HG02970 (cell line): ENCODE data around the gene GSTM5.
"Not testable (repeated sequence)": the region's sequence is repeated elsewhere in the genome, so short reads cannot be mapped to it uniquely, and the experiment has no call there.

Experiments
- ATAC-seq: cut with Tn5 transposase; IDR thresholded peaks from one replicate; pipeline ENCODE4 v1.9.1; 2021; ENCODE audit warnings: mild to moderate bottlenecking, moderate library complexity, moderate number of reproducible peaks; ENCODE audit not compliant: unreplicated experiment, low FRiP score

Gene GSTM5

DNA sequence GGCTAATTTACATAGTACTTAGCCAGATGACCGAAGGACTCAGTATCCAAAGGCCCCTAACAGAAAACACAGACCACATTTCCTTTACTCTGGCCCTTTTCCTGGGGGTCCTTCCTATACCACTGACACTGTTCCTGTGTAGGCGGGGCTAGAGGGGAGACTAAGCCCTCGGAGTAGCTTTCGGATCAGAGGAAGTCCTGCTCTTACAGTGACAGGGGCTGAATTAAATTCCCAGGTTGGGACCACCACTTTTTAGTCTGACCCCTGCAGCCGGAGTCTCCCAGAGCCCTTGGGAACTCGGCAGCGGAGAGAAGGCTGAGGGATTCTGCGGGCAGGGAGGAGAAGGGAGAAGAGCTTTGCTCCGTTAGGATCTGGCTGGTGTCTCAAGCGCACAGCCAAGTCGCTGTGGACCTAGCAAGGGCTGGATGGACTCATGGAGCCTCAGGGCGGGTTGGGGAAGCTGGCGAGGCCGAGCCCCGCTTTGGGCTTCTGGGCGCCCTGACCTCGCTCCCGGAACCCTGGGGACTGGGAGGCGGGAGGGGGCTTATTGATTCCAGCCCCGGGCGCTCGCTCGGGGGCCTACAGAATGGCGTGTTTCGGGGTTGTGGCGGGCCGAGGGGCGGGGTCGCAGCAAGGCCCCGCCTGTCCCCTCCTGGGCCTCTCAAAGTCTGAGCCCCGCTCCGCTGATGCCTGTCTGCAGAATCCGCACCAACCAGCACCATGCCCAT lies at the start of gene GSTM5:
Gene GSTM5 (plus strand): TSS at position 659 of the 728 bp plus-strand sequence. CDS start 62 bp downstream, at position 721.
- ATAC-seq: not testable (repeated sequence)

DNA sequence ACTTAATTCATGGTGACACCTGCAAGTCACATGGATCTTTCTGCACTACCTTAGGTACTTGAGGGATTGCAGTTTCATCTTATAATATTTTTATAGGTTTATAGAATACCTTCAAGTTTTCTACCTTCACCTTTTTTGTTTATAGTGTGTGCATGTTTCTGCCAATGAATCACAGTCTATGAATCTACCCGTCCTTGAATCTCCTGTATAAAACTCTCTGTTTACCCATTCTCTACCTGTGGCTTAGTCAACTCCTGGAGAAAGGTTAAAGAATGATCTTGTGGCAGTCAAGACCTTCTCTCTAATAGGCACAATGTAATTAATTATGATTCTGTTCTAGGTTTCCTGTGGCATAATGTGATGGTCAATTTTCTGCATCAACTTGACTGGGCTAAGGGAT lies 47.4 kb upstream of the GSTM5 start:
- ATAC-seq: no peak

DNA sequence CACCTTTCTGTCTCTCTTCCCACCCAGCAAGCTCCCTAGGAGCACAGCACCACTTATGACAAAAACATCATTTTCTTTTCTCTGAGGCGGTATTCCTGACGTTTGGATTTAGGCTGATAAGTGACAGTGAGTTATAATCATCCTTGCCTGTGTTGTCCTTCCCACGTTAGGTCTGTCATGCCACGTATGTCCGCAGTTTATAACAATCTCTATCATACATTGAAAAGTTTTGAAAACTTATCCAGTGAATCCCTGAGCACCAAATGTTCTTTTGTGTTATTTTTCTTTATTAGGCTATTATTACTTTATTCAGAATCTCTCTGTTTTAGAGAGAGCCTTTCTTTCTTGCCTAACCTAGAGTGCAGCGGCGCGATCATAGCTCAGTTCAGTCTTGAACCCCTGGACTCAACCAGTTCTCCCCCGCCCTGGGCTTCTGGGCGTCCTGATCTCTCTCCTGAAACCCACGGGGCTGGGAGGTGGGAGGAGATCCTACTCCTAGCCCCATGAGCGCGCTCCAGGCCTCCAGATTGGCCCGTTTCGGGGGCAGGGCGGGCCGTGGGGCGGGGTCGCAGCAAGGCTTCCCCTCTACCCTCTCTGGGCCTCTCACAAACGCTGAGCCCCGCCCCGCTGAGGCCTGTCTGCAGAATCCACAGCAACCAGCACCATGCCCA lies 44.5 kb upstream of the GSTM5 start, which contains the start of gene GSTM2:
Gene GSTM2 (plus strand): TSS at position 606 of the 671 bp plus-strand sequence. CDS start 59 bp downstream, at position 665.
- ATAC-seq: no peak

DNA sequence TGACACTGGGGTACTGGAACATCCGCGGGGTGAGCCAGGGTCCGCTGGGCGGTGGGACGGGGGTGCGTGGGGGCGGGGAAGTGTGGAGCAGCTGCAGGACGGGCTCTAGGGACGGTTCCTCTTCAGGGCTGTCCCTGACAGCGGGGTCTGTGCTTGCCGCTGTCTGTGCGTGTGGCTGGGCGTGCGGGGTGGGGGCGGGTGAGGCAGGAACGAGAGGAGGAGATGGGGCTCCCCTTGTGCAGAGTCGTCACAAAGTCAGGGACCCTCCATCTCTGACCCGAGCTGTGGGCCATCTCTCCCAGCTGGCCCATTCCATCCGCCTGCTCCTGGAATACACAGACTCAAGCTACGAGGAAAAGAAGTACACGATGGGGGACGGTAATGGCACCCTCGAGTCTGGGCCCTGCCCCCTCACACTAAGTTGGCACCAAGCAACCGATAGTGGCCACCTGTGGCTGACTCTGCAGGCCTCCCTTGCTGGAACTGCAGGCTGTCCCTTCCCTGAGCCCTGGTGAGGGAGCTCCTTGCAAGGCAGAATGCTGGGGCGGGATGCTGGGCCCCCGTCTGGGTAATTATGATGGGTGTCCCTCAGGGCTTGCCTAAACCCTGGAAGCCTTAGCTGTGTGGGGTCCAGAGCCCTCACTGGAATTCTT lies 43.8 kb upstream of the GSTM5 start:
- no peak for ATAC-seq

DNA sequence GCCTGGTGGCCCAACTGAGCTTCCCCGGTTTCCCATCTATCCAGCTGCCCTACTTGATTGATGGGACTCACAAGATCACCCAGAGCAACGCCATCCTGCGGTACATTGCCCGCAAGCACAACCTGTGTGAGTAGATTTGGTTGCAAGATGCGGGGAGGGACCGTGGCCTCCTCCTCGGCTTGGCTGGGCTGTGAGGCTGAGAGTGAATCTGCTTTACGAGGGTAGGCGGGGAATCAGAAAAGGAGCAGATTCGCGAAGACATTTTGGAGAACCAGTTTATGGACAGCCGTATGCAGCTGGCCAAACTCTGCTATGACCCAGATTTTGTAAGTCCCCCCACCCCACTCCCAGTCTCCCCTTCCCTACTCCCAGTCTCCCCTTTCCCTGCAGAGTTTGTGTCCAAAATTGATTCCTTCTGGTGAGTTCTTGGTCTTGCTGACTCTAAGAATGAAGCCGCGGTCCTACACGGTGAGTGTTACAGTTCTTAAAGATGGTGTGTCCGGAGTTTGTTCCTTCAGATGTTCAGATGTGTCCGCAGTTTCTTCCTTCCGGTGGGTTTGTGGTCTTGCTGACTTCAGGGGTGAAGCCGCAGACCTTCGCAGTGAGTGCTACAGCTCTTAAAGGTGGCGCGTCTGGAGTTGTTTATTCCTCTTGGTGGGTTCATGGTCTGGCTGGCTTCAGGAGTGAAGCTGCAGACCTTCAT lies 42.7 kb upstream of the GSTM5 start:
- no peak for ATAC-seq

DNA sequence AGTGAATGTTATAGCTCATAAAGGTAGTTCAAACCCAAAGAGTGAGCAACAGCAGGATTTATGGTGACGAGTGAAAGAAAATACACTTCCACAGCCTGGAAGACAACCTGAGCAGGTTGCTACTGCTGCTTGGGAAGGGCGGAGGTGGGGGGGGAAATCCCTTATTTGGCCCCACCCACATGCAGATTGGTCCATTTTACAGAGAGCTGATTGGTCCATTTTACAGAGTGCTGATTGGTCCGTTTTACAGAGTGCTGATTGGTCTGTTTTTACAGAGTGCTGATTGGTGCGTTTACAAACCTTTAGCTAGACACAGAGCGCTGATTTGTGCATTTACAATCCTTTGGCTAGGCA lies 42.1 kb upstream of the GSTM5 start:
- not testable (repeated sequence) for ATAC-seq

DNA sequence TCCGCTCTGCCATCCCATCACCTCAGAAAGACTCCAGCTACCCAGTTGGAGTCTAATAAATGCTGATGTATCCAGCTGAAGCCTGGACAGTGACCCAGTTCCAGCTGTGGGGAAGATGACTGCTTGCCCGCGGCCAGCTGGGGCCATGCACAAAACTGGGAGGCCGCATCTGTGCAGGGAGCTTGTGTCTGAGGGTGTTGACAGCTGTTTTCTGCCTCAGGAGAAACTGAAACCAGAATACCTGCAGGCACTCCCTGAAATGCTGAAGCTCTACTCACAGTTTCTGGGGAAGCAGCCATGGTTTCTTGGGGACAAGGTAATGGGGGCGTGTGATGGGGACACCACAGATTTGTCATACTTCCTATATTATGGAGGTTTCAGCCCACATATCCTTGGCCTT lies 41.0 kb upstream of the GSTM5 start:
- ATAC-seq: no peak

DNA sequence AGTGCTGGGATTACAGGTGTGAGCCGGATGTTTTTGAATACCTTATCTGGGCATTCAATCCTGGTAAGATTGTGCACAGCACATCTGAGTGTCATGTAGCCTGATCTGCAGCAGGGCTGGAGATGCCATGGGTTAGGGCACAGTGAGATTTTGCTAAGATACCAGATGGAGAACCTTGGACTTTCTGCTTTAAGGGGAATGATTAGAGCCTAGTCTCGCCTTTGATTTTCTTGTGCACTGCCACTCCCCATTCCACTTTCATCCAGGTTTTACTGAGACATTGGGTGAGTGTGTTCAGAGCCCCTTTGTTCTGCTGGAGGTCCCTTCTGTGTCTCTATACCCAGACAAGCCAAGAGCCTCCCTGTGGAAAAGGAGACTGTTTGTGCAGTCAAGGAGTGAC lies 38.2 kb upstream of the GSTM5 start:
- not testable (repeated sequence) for ATAC-seq

DNA sequence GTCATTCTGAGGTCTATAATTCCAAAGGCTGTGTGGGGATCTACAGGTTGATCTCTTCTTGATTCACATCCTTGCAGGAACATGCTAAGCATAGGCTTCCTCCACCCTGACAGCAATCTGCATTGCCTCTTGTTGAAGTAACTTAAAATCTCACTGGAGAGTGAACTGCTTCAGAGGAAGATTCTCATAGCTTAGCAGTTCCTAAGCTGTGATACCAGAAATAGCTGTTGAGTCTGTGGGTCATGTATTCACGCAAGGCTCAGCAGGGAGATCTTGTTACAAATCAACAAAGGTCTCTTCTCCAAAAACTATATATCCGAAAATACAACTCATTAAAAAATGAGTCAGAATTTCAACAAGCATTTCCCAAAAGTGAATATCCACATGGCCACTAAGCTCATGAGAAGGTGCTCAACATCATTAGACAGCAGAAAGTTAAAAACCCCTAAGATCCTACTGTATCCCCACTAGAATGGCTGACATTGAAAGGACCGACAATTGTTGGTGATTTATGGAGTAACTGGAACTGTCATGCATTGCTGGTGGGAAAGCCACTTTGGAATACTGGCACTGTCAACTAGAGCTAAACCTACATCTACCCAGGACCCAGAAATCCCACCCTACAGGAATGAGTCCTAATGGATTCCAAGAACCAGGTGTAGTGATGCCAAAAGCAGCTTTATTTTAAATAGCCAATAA lies 35.2 kb upstream of the GSTM5 start:
- ATAC-seq: not testable (repeated sequence)

DNA sequence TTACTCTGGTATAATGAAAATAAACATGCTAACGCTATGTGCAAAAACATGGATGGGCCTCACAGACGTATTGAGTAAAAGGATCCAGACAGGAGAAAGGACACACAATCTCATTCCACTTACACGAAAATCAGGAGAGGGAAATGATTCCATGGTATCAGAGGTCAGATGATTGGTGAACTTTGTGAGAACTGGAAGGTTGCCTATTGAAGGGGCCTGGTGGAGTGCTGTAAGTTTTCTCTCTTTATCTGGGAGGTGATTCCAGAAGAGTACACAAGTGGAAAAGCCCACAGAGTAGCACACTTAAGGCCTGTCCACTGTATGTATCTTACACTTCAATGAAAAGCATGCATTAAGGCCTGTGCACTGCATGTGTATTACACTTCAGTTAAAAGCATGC lies 34.6 kb upstream of the GSTM5 start:
- ATAC-seq: no peak

DNA sequence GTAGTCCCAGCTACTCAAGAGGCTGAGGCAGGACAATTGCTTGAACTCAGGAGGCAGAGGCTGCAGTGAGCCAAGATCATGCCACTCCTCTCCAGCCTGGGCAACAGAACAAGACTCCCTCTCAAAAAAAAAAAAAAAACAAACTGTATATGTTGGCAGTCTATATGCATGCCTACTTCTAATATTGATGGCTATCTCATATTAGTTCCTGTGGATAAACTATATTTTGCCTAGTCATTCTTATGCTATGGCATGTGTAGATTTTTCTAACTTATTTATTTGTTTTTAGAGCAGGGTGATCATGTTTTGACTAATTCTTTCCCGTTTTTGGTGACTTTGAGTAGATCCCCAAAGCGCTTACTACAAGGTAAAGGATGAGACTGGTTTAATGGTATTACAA lies 33.4 kb upstream of the GSTM5 start:
- ATAC-seq: not testable (repeated sequence)

DNA sequence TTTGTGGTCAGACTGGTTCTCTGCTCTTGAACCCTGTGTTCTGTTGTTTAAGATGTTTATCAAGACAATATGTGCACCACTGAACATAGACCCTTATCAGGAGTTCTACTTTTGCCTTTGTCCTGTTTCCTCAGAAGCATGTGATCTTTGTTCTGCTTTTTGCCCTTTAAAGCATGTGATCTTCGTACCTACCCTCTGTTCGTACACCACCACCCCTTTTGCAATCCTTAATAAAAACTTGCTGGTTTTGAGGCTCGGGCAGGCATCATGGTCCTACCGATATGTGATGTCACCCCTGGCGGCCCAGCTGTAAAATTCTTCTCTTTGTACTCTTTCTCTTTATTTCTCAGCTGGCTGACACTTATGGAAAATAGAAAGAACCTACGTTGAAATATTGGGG lies 27.3 kb upstream of the GSTM5 start:
- not testable (repeated sequence) for ATAC-seq

DNA sequence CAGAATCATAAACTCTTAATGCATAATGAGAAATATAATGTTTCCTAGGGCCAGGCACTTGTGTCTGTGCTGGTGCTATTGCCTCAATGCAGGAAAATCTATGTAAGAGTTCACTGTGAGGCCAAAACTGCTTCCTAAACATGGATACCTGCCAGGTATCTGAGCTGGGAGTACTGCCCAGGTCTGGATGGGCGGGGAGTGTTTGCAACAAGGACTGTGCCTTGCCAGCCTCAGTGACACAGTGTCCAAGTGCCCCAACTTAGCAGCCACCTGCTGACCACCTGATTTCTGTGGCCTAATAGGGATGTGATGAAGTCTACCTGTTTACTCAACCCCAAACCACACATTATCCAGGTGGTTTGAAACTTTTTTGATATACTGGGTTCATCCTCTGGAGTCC lies 26.7 kb upstream of the GSTM5 start:
- not testable (repeated sequence) for ATAC-seq

DNA sequence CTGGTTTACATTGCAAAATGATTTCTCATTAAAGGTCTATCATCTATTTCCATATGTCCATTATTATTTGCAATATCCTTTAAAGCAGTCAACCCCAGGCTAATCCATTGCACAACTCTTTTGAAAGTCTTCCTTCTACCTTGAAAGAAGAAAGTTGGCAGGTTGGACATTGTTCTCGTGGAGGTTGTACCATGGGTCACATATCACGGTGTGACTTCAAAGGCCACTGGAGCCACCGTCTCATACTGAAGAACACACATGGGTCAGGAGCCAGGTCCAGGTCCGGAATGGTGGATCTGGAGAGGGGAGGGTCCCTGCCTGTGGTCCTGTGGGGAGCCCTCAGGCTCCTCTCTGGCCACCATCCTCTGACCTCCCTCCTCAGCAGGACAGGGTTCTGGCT lies 26.2 kb upstream of the GSTM5 start:
- not testable (repeated sequence) for ATAC-seq

DNA sequence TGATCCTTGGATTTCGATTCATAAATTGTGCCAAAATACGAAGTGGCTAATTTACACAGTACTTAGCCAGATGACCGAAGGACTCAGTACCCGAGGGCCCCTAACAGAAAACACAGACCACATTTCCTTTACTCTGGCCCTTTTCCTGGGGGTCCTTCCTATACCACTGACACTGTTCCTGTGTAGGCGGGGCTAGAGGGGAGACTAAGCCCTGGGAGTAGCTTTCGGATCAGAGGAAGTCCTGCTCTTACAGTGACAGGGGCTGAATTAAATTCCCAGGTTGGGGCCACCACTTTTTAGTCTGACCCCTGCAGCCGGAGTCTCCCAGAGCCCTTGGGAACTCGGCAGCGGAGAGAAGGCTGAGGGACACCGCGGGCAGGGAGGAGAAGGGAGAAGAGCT lies 24.9 kb upstream of the GSTM5 start:
- not testable (repeated sequence) for ATAC-seq

DNA sequence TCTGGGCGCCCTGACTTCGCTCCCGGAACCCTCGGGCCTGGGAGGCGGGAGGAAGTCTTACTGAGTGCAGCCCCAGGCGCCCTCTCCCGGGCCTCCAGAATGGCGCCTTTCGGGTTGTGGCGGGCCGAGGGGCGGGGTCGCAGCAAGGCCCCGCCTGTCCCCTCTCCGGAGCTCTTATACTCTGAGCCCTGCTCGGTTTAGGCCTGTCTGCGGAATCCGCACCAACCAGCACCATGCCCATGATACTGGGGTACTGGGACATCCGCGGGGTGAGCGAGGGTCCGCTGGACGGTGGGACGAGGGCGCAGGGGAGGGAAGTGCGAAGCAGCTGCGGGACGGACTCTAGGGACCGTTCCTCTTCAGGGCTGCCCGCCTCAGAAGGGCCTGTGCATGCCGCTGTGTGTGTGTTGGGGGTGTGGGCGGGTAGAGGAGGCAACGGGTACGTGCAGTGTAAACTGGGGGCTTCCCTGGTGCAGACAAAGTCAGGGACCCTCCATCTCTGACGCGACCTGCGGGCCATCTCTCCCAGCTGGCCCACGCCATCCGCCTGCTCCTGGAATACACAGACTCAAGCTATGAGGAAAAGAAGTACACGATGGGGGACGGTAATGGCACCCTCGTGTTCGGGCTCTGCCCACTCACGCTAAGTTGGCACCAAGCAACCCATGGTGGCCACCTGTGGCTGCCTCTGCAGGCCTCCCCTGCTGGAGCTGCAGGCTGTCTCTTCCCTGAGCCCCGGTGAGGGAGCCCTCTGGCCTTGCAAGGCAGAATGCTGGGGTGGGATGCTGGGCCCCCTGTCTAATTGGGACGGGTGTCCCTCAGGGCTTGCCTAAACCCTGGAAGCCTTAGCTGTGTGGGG lies 24.2 kb upstream of the GSTM5 start, which contains the start of gene GSTM1:
Gene GSTM1 (plus strand): TSS at position 177 of the 859 bp plus-strand sequence. CDS start 57 bp downstream, at position 234.
- no peak for ATAC-seq

DNA sequence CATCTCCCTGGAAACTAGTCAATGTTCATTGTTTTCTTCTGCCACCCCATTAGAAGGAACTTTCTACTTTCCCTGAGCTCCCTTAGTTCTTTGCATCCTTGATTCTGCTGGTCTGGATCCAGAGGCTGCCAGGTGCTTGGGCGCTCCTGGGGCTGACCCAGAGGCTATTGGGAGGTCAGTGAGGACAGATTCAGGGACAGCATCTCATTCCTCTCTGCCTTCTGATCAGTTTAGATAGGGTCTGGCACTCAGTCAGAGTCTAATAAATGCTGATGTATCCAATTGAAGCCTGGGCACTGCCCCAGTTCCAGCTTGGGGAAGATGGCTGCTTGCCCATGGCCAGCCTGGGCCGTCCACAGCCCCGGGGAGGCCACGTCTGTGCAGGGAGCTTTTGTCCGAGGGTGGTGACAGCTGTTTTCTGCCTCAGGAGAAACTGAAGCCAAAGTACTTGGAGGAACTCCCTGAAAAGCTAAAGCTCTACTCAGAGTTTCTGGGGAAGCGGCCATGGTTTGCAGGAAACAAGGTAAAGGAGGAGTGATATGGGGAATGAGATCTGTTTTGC lies 22.1 kb upstream of the GSTM5 start:
- ATAC-seq: no peak

DNA sequence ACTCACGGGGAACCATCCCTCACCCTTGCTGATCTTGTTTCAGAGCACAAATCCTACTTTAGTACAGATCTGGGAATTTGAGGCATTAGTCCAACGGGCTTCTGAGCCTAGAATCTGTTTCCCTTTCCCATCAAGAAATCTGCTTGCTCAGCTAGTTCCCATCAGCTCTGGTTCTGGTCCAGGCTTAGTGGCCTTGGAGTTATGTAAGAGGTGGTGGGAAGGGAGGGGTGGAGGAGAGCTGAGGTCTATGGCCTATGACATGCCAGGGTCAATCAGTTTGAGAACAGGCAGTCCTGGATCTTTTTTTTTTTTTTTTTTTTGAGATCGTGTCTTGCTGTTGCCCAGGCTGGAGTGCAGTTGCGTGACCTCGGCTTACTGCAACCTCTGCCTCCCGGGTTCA lies 20.3 kb upstream of the GSTM5 start:
- ATAC-seq: no peak

DNA sequence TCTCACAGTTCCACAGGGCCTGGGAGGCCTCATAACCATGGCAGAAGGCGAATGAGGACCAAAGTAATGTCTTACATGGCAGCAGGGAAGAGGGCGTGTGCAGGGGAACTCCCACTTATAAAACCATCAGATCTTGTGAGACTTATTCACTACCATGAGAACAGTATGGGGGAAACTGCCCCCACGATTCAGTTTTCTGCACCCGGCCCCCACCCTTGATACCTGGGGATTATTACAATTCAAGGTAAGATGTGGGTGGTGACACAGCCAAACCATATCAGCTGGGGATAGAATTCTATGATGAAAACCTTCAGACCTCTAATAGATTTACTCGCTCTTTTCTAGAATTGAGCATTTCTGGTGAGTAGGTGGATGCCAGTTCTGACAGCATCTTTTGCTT lies 17.7 kb upstream of the GSTM5 start:
- not testable (repeated sequence) for ATAC-seq
